AG09319 (cell line): ENCODE measurements around the gene CHMP2A.

Experiments used
- DNase-seq: peaks from one replicate; pipeline ENCODE4 v3.0.0-alpha.2; 2010; ENCODE audit warnings: low read depth; ENCODE audit errors: extremely low read depth
- TF ChIP-seq, protein P1 (sequence below): IDR thresholded peaks from 2 replicates; pipeline ENCODE4 v1.5.1; 2011; ENCODE audit warnings: low read depth, mild to moderate bottlenecking, inconsistent platforms, low read length, moderate library complexity

CHMP2A gene

DNA sequence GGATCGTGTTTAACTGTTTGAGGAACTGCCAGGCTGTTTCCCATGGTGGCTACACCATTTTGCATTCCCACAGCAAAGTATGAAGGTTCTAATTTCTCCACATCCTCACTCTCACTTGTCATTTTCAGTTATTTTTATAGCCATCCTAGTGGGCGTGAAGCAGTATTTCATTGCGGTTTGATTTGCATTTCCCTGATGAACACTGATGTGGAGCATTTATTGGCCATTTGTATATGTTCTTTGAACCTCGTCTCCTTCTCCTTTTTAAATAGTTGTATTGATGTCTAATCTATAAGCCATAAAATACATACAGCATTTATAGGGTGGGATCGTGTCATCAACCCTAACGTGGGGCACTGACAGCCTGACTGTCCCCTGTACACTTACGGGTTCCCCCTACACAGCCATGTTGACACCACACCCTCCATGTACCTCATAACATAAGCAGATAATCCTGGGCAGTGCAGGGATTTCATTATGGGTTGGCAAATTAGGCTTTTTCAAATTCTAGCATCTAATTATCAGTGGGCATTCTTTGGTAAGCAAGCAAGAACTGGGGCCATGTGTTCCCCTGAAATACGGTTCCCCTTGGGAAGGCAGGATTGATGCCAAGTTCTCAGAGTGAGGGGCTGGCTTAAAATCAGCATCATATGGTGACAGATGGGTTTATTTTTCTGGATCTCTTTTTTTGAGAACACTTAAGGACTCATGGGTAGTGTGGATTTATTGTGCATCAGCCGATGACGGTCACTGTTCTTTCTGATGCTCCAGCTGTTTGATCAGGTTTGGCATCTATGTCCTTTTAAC is 23.7 kb downstream of the CHMP2A start:
- no peak for DNase-seq
- TF ChIP-seq, protein P1, sequence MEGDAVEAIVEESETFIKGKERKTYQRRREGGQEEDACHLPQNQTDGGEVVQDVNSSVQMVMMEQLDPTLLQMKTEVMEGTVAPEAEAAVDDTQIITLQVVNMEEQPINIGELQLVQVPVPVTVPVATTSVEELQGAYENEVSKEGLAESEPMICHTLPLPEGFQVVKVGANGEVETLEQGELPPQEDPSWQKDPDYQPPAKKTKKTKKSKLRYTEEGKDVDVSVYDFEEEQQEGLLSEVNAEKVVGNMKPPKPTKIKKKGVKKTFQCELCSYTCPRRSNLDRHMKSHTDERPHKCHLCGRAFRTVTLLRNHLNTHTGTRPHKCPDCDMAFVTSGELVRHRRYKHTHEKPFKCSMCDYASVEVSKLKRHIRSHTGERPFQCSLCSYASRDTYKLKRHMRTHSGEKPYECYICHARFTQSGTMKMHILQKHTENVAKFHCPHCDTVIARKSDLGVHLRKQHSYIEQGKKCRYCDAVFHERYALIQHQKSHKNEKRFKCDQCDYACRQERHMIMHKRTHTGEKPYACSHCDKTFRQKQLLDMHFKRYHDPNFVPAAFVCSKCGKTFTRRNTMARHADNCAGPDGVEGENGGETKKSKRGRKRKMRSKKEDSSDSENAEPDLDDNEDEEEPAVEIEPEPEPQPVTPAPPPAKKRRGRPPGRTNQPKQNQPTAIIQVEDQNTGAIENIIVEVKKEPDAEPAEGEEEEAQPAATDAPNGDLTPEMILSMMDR = no peak

DNA sequence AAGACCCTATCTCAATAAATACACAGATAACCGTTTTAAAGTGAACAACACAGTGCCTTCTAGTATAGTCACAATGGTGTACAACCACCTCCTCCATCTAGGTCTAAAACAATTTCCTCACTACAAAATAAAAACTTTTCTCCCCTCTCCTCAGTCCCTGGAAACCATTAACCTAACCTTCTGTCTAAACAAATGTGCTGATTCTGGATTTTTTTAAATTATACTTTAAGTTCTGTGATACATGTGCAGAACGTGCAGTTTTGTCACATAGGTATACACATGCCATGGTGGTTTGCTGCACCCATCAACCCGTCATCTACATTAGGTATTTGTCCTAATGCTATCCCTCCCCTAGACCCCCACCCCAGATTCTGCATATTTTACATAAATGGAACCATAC is 25.5 kb downstream of the CHMP2A start:
- TF ChIP-seq, protein P1 = no peak
- DNase-seq = no peak

DNA sequence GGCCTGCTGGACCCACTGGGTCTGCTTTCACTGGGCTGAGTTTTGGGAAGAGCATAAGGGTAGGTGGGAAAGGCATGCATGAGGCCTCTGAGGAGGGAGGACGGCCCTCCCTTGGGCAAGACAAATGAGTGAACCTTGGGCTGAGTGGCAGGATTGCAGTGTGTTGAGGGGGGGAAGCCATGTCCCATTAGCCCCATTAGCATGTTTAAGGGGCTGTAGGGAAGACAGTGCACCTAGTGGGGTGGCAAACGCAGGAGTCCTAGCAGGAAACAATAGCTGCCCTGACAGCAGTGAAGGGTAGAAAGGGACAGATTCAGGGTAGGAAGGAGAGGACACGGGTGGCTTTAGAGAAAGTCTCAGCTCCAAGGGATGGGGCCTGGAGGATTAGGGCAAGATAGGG is 32.2 kb downstream of the CHMP2A start:
- TF ChIP-seq, protein P1 = no peak

DNA sequence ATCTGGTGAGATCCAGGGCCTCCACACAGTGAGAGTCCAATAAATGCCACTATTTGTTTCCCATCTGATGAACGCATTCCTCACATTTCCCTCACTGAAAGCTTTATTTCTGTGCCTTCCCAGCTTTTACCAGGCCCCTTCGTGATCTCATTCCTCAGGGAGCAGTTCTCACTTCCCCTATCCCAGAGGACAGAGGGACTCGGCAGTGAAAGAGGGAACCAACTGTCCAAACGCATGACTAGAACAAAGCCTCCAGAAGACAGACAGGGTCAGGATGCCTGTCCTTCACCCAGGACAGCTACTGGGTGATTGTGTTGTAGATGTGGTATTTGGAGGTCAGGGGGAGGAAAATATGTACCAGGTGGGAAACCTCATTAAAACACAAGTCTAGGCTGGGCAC is 33.3 kb downstream of the CHMP2A start:
- TF ChIP-seq, protein P1 = no peak
- DNase-seq = no peak

More for the DNA sequence above, 32.2 kb downstream of the CHMP2A start:
- no peak for DNase-seq

DNA sequence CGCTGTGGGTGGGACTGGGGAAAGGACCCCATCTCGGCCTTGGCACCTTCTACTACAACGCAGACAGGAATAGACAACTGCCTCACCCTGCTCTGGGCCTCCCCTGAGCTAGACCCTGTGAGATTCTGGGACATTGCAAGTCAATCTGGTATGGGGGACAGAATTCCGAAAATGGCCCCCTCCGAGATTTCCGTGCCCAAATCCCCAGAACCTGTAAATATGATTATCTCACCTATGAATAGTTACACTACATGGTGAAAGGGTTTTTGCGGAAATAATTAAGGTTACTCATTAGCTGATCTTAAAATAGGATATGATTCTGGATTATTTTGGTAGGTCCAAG is 34.7 kb downstream of the CHMP2A start:
- DNase-seq = no peak
- TF ChIP-seq, protein P1 = no peak

DNA sequence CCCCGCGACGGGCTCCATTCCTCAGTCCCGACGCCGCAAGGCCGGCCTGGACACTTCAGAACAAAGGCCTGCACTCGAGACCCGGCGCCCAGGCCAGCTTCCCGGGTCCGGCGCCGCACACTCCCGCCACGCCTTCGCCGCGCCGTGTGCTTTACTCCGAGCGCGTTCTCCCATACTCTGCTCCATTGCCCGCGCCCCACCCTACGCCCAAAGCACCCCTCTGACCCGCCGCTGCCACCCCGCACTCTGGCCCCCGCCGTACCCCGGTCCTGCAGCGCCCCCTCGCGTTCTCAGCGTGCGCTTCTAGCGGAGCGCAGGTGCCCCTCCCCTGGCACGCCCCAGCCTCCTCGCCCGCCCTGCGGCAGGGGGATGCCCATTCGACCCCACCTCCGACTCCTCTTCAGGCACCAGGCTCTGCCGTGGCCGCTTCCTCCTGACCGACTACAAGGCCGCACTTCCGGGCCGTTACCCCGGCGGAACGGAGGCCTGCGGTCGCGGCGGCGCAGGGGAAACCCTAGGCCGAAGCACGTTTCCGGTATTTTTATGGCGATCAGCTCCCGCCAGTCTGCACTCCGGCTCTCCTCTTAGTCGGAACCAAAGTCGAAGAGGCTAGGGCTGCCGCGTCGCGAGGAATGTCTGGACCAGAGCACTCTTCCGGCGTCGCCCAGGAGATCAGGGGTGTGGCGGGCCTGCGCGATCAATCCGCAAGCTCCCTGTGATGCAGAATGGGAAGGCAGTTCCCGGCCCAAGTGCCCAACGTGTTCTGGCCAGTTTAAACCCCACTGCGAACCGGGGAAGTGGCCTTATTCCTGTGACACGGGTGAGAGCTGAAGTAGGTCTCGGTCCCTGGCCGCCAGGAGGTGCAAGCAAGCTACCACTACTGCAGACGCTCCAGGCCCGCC is 35.3 kb downstream of the CHMP2A start, which contains the start of gene ZBTB45:
Gene ZBTB45, minus strand, starts transcription at position 456 of the 902 bp plus-strand sequence. CDS start 2,137 bp downstream, outside the sequence.
- DNase-seq = peak; percentile 89
- TF ChIP-seq, protein P1 = peak; percentile 72

DNA sequence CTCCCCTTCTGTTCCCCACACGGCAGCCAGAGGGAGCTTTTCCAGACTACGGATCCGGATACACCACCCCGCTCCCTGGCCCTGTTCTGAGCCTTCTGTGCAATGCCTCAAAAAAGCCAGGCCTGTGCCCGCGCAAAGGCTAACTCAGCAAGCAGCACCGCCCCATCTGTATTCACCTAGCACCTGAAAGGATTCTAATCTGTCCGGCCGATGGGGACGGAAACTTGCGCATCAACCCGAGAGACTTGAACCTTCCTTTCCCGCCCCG is 35.9 kb downstream of the CHMP2A start:
- DNase-seq = peak; percentile 28
- TF ChIP-seq, protein P1 = peak; percentile 83
